IMR-90 (cell line): ENCODE data around the gene NKD1. TPM values are rescaled to one million over a fixed set of nuclear protein-coding genes. Genes with fewer than 3 reads are reported as not detected.

Experiments used
- ATAC-seq: fragments of 200-7000 bp; cut with Tn5 transposase; 2 replicates; pipeline ENCODE4 v1.9.1; 2020; ENCODE audit warnings: low read depth, mild to moderate bottlenecking, moderate library complexity
- BruUV-seq: library from RNA; stranded (reverse); fragments of 400-500 nt; replicated peaks from 2 replicates; lab custom pipeline; 2021; lab: Mats Ljungman, UMichigan
- CTCF ChIA-PET: fragments of 300-600 bp; formaldehyde crosslinking; extraction: SDS; loops from one replicate; lab custom pipeline; 2021; ENCODE audit warnings: antibody characterized with exemption; lab: Yijun Ruan, JAX
- POLR2A ChIA-PET: fragments of 300-600 bp; sonication (Branson Sonifier 250); formaldehyde crosslinking; loops from one replicate; lab custom pipeline; 2022; ENCODE audit warnings: antibody characterized with exemption; ENCODE audit not compliant: unreplicated experiment; lab: Charles Lee
- DNase-seq: peaks from one replicate; pipeline ENCODE4 v3.0.0; 2013
- H2AFZ ChIP-seq: replicated peaks from 2 replicates; pipeline ENCODE3; 2013; ENCODE audit warnings: low read length, mild to moderate bottlenecking; ENCODE audit not compliant: poor library complexity
- H2AK5ac ChIP-seq: 2 replicates; pipeline ENCODE4 v1.6.1; 2013; ENCODE audit warnings: low read depth, low read length, inconsistent platforms
- H2AK9ac ChIP-seq: replicated peaks from 2 replicates; pipeline ENCODE3; 2013; ENCODE audit warnings: mild to moderate bottlenecking, low read depth, low read length, moderate library complexity; ENCODE audit not compliant: poor library complexity
- H2BK120ac ChIP-seq: 2 replicates; pipeline ENCODE4 v1.6.1; 2013; ENCODE audit warnings: low read depth, low read length, inconsistent platforms
- H2BK15ac ChIP-seq: 3 replicates; pipeline ENCODE4 v1.6.1; 2013; ENCODE audit warnings: low read depth, low read length, inconsistent platforms
- H2BK20ac ChIP-seq: 2 replicates; pipeline ENCODE4 v1.6.1; 2013; ENCODE audit warnings: low read depth, mild to moderate bottlenecking, inconsistent platforms, low read length, moderate library complexity
- H2BK5ac ChIP-seq: 2 replicates; pipeline ENCODE4 v1.6.1; 2013; ENCODE audit warnings: mild to moderate bottlenecking, low read depth, low read length, inconsistent platforms; ENCODE audit not compliant: poor library complexity, severe bottlenecking
- H3K14ac ChIP-seq: replicated peaks from 2 replicates; pipeline ENCODE4 v1.6.1; 2013; ENCODE audit warnings: low read depth, low read length, inconsistent platforms
- H3K18ac ChIP-seq: 2 replicates; pipeline ENCODE4 v1.6.1; 2013; ENCODE audit warnings: low read depth, low read length, control low read depth
- H3K23ac ChIP-seq: 2 replicates; pipeline ENCODE4 v1.6.1; 2013; ENCODE audit warnings: low read depth, low read length, inconsistent platforms
- H3K27ac ChIP-seq: 2 replicates; pipeline ENCODE4 v1.5.1; 2013; ENCODE audit warnings: mild to moderate bottlenecking, control low read depth, low read length; ENCODE audit not compliant: insufficient read depth
- H3K27me3 ChIP-seq: 2 replicates; pipeline ENCODE4 v1.6.1; 2013; ENCODE audit warnings: low read length; ENCODE audit not compliant: control insufficient read depth, insufficient read depth
- H3K36me3 ChIP-seq: 2 replicates; pipeline ENCODE4 v1.6.1; 2013; ENCODE audit warnings: low read length, mixed read lengths; ENCODE audit not compliant: control insufficient read depth, insufficient read depth
- H3K4ac ChIP-seq: 2 replicates; pipeline ENCODE4 v1.6.1; 2013; ENCODE audit warnings: low read depth, low read length, inconsistent platforms
- H3K4me1 ChIP-seq: 2 replicates; pipeline ENCODE4 v1.6.1; 2013; ENCODE audit warnings: low read length, mixed read lengths; ENCODE audit not compliant: control insufficient read depth, insufficient read depth
- H3K4me2 ChIP-seq: 2 replicates; pipeline ENCODE4 v1.6.1; 2013; ENCODE audit warnings: low read depth, mild to moderate bottlenecking, control low read depth, low read length, moderate library complexity
- H3K4me3 ChIP-seq: 2 replicates; pipeline ENCODE4 v1.5.1; 2013; ENCODE audit warnings: low read depth, mild to moderate bottlenecking, control low read depth, low read length, moderate library complexity; ENCODE audit not compliant: insufficient read depth
- H3K56ac ChIP-seq: 2 replicates; pipeline ENCODE4 v1.6.1; 2013; ENCODE audit warnings: low read length, inconsistent platforms; ENCODE audit not compliant: insufficient read depth; ENCODE audit errors: extremely low read depth
- H3K79me1 ChIP-seq, 2 experiments: 2 replicates each; pipeline ENCODE4 v1.6.1; 2013; ENCODE audit warnings: low read length in 2 of 2, inconsistent platforms in 1 of 2, low read depth in 1 of 2
- H3K9ac ChIP-seq: 2 replicates; pipeline ENCODE4 v1.6.1; 2013; ENCODE audit warnings: low read depth, low read length, control low read depth
- H3K9me1 ChIP-seq: 2 replicates; pipeline ENCODE4 v1.6.1; 2013; ENCODE audit warnings: low read length, inconsistent platforms; ENCODE audit not compliant: insufficient read depth
- H3K9me3 ChIP-seq: 2 replicates; pipeline ENCODE4 v1.6.1; 2013; ENCODE audit warnings: low read length; ENCODE audit not compliant: control insufficient read depth, insufficient read depth
- H4K20me1 ChIP-seq: 2 replicates; pipeline ENCODE4 v1.6.1; 2013; ENCODE audit warnings: low read length, inconsistent platforms; ENCODE audit not compliant: insufficient read depth
- H4K5ac ChIP-seq: 2 replicates; pipeline ENCODE4 v1.6.1; 2013; ENCODE audit warnings: mild to moderate bottlenecking, low read depth, low read length, control low read depth
- H4K8ac ChIP-seq, 2 experiments: 2 replicates each; pipeline ENCODE4 v1.6.1; 2013; ENCODE audit warnings: low read depth in 2 of 2, low read length in 2 of 2, control low read depth in 1 of 2, inconsistent platforms in 1 of 2
- H4K91ac ChIP-seq: 2 replicates; pipeline ENCODE4 v1.6.1; 2013; ENCODE audit warnings: low read depth, low read length, inconsistent platforms; ENCODE audit not compliant: insufficient read depth
- BHLHE40 ChIP-seq: fragments of 150-350 bp; IDR thresholded peaks from 2 replicates; pipeline ENCODE4 v1.6.1; 2016; ENCODE audit warnings: mild to moderate bottlenecking, low read depth, low read length
- CHD1 ChIP-seq: IDR thresholded peaks from 2 replicates; pipeline ENCODE4 v1.6.1; 2012; ENCODE audit warnings: low read depth, low read length, improper control_type of control experiment
- CTCF ChIP-seq: conservative IDR thresholded peaks from 2 replicates; pipeline ENCODE4 v1.5.1; 2012; ENCODE audit warnings: mild to moderate bottlenecking, low read depth, low read length, improper control_type of control experiment
- ELK1 ChIP-seq: fragments of 150-350 bp; IDR thresholded peaks from 2 replicates; pipeline ENCODE4 v1.6.1; 2016; ENCODE audit warnings: low read depth, mild to moderate bottlenecking, low read length, moderate library complexity, borderline replicate concordance
- MAFK ChIP-seq: IDR thresholded peaks from 2 replicates; pipeline ENCODE4 v1.6.1; 2012; ENCODE audit warnings: low read depth, low read length, improper control_type of control experiment
- MAZ ChIP-seq: IDR thresholded peaks from 2 replicates; pipeline ENCODE4 v1.6.1; 2012; ENCODE audit warnings: low read depth, mild to moderate bottlenecking, low read length, improper control_type of control experiment, moderate library complexity, borderline replicate concordance
- MXI1 ChIP-seq: IDR thresholded peaks from 2 replicates; pipeline ENCODE4 v1.6.1; 2012; ENCODE audit warnings: low read depth, mild to moderate bottlenecking, low read length, moderate library complexity, borderline replicate concordance
- NFE2L2 ChIP-seq: fragments of 150-350 bp; IDR thresholded peaks from 2 replicates; pipeline ENCODE4 v1.6.1; 2016; ENCODE audit warnings: low read depth, mild to moderate bottlenecking, low read length
- POLR2A ChIP-seq: IDR thresholded peaks from 2 replicates; pipeline ENCODE4 v1.6.1; 2012; ENCODE audit warnings: mild to moderate bottlenecking, low read depth, low read length
- SMC3 ChIP-seq: fragments of 150-350 bp; IDR thresholded peaks from 2 replicates; pipeline ENCODE4 v1.6.1; 2016; ENCODE audit warnings: low read depth, mild to moderate bottlenecking, antibody characterized with exemption, low read length, moderate library complexity
- WGBS, 2 experiments: methylation state at CpG; one replicate each; pipeline versions ENCODE4 v1.1.5 to v1.1.7; 2013; ENCODE audit warnings: missing lambda C conversion rate in 2 of 2; ENCODE audit not compliant: insufficient read length in 1 of 2; ENCODE audit errors: extremely low coverage in 2 of 2; 5-methylcytosine and 5-hydroxymethylcytosine counted together
- dilution Hi-C: fragments of 300-500 bp; cut with HindIII; formaldehyde crosslinking; loops from one replicate; pipeline ENCODE4 v1.14.3; 2018; ENCODE audit warnings: low sequenced_read_pairs; ENCODE audit not compliant: unreplicated experiment
- in situ Hi-C: fragments of 300-500 bp; cut with MboI; formaldehyde crosslinking; loops from 3 replicates; pipeline ENCODE4 v1.14.3; 2019; ENCODE audit warnings: low sequenced_read_pairs, inconsistent platforms, mixed read lengths
- intact Hi-C: fragments of 100-400 bp; cut with micrococcal nuclease; formaldehyde crosslinking; loops from 2 replicates; pipeline ENCODE4 v1.10.0; 2022
- polyA plus RNA-seq, 3 experiments: library from polyadenylated mRNA; depleted of rRNA; stranded (reverse); fragments of >200 nt; gene quantifications; 2 replicates each; pipeline ENCODE4 v1.2.3, GENCODE V29; 2012; ENCODE audit warnings: low replicate concordance in 1 of 3
- total RNA-seq: library from RNA; depleted of rRNA; stranded (reverse); fragments of >200 nt; gene quantifications from 2 replicates; pipeline ENCODE4 v1.2.3, GENCODE V29; 2012

NKD1 gene
- total and polyA plus RNA-seq, 2 of the 4 experiments (the other 2 are of a cell fraction) = not detected

- no peak overlapping the region for H3K4me2 ChIP-seq
- TF ChIP-seq CTCF (no peak), NFE2L2 (no peak), MXI1 (no peak), CHD1 (no peak), MAZ (no peak), POLR2A (no peak), SMC3 (no peak), ELK1 (no peak), MAFK (no peak), BHLHE40 (no peak)
- no peak overlapping the region for H2AK9ac ChIP-seq
- in situ Hi-C loops (no loop called here), dilution Hi-C loops (no loop called here), intact Hi-C loops (no loop called here)
- no peaks in the 10 kb centered on the region for H3K36me3 ChIP-seq
- H3K23ac ChIP-seq = no peak overlapping the region
- no peak overlapping the region for H2BK5ac ChIP-seq
- H3K79me1 ChIP-seq = no peaks in the 10 kb centered on the region
- ChIA-PET CTCF (no interaction called here), POLR2A (no interaction called here)
- no peak overlapping the region for H3K14ac ChIP-seq
- H2BK120ac ChIP-seq = no peak overlapping the region
- no peak overlapping the region for H3K9ac ChIP-seq
- no peaks in the 10 kb centered on the region for H3K9me1 ChIP-seq
- H2BK20ac ChIP-seq = no peak overlapping the region
- no peak overlapping the region for H2BK15ac ChIP-seq
- H4K91ac ChIP-seq = no peak overlapping the region
- H3K4me1 ChIP-seq = no peaks in the 10 kb centered on the region
- H2AFZ ChIP-seq = no peak overlapping the region
- no peak overlapping the region for H4K8ac ChIP-seq
- no peak overlapping the region for H3K4ac ChIP-seq
- ATAC-seq (no peak), DNase-seq (no peak)
- no peaks in the 10 kb centered on the region for H3K9me3 ChIP-seq
- H3K4me3 ChIP-seq = no peak overlapping the region
- no peaks in the 10 kb centered on the region for H4K20me1 ChIP-seq
- no peak overlapping the region for H3K18ac ChIP-seq
- H4K5ac ChIP-seq = no peak overlapping the region
- no peak overlapping the region for H3K56ac ChIP-seq
- no TSS peak for BruUV-seq
- WGBS, 2 experiments = no CpG with 5 or more reads among the region's 2 CpGs
- H3K27me3 ChIP-seq = peaks cover 23% of the 10 kb centered on the region
- H3K27ac ChIP-seq = no peak overlapping the region
- no peak overlapping the region for H2AK5ac ChIP-seq
These were observed 69.5 kb downstream of the NKD1 start for GRCh38 chr16:50617646-50618184.
